DND-41 (cell line): ENCODE measurements around the gene WDR12.
A peak's percentile ranks its signal among the peaks of the same experiment; 100 is the strongest.
"Not testable (repeated sequence)": the region's sequence is repeated elsewhere in the genome, so short reads cannot be mapped to it uniquely, and the experiment has no call there.

Experiments used
- ATAC-seq: fragments of 200-7000 bp; cut with Tn5 transposase; 3 replicates; pipeline ENCODE4 v1.9.1; 2021; ENCODE audit warnings: low read depth; ENCODE audit not compliant: insufficient read depth
- DNase-seq: peaks from one replicate; pipeline ENCODE4 v3.0.0-alpha.2; 2020
- H2AFZ ChIP-seq: 2 replicates; pipeline ENCODE4 v1.6.0; 2012; ENCODE audit warnings: low read depth, low read length
- H3K27ac ChIP-seq: 2 replicates; pipeline ENCODE4 v1.5.1; 2012; ENCODE audit warnings: low read length, inconsistent platforms
- H3K27me3 ChIP-seq: fragments of 200-600 bp; sonication (generic); 2 replicates; pipeline ENCODE4 v1.6.0; 2012; ENCODE audit warnings: low read length, mild to moderate bottlenecking, inconsistent platforms; ENCODE audit not compliant: insufficient read depth, poor library complexity
- H3K36me3 ChIP-seq: 2 replicates; pipeline ENCODE4 v1.5.1; 2012; ENCODE audit warnings: low read length, inconsistent platforms; ENCODE audit not compliant: insufficient read depth
- H3K4me1 ChIP-seq: 2 replicates; pipeline ENCODE4 v1.5.1; 2012; ENCODE audit warnings: mild to moderate bottlenecking, low read length; ENCODE audit not compliant: insufficient read depth
- H3K4me2 ChIP-seq: 2 replicates; pipeline ENCODE4 v1.6.0; 2012; ENCODE audit warnings: mild to moderate bottlenecking, moderate library complexity, low read length, inconsistent platforms; ENCODE audit not compliant: insufficient read depth
- H3K4me3 ChIP-seq, 2 experiments: fragments of 200-600 bp in 1 of 2; shearing (Covaris generic) in 1 of 2; 2 replicates each; pipeline ENCODE4 v1.5.1; 2012 to 2016; ENCODE audit warnings: inconsistent platforms in 2 of 2, low read length in 2 of 2, mild to moderate bottlenecking in 2 of 2, low read depth in 1 of 2, moderate library complexity in 1 of 2
- H3K79me2 ChIP-seq: 2 replicates; pipeline ENCODE4 v1.6.0; 2012; ENCODE audit warnings: low read length, inconsistent platforms; ENCODE audit not compliant: insufficient read depth
- H3K9ac ChIP-seq: 2 replicates; pipeline ENCODE4 v1.6.0; 2012; ENCODE audit warnings: low read depth, mild to moderate bottlenecking, inconsistent platforms, low read length, moderate library complexity
- H3K9me3 ChIP-seq: 2 replicates; pipeline ENCODE4 v1.5.1; 2012; ENCODE audit warnings: low read length, moderate library complexity, mild to moderate bottlenecking, inconsistent platforms; ENCODE audit not compliant: insufficient read depth, severe bottlenecking
- H4K20me1 ChIP-seq: 2 replicates; pipeline ENCODE4 v1.6.0; 2012; ENCODE audit warnings: low read length; ENCODE audit not compliant: insufficient read depth
- EZH2 ChIP-seq: IDR thresholded peaks from 3 replicates; pipeline ENCODE4 v1.6.1; 2012; ENCODE audit warnings: borderline replicate concordance, low read depth, mild to moderate bottlenecking, moderate library complexity, low read length, inconsistent platforms; ENCODE audit not compliant: severe bottlenecking
- TF ChIP-seq, protein P1 (sequence below): IDR thresholded peaks from 2 replicates; pipeline ENCODE4 v1.5.1; 2012; ENCODE audit warnings: borderline replicate concordance, low read length, moderate library complexity, mild to moderate bottlenecking; ENCODE audit not compliant: poor library complexity, severe bottlenecking; ENCODE audit errors: extremely low read depth

Gene WDR12

DNA sequence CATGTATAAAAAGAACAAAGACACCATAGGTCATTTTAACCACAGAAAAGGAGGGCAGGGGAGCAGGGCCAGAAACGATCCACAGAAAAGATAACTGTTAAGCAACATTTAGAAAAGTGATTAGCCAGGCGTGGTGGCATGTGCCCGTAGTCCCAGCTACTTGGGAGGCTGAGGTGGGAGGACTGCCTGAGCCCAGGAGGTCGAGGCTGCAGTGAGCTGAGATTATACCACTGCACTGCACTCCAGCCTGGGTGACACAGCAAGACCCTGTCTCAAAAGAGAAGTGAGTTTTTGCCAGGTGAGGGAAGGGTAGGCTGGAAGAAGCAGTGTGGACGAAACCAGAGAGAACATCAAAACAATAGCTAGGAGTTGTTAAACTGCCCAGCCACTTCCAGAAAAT, 3.3 kb downstream of the WDR12 start:
- no peak overlapping the region for H2AFZ ChIP-seq
- H3K4me3 ChIP-seq = no peak overlapping the region
- peak overlapping the region; percentile 76; the same call in 1 of the 2 replicates for H3K4me2 ChIP-seq
- TF ChIP-seq, protein P1, sequence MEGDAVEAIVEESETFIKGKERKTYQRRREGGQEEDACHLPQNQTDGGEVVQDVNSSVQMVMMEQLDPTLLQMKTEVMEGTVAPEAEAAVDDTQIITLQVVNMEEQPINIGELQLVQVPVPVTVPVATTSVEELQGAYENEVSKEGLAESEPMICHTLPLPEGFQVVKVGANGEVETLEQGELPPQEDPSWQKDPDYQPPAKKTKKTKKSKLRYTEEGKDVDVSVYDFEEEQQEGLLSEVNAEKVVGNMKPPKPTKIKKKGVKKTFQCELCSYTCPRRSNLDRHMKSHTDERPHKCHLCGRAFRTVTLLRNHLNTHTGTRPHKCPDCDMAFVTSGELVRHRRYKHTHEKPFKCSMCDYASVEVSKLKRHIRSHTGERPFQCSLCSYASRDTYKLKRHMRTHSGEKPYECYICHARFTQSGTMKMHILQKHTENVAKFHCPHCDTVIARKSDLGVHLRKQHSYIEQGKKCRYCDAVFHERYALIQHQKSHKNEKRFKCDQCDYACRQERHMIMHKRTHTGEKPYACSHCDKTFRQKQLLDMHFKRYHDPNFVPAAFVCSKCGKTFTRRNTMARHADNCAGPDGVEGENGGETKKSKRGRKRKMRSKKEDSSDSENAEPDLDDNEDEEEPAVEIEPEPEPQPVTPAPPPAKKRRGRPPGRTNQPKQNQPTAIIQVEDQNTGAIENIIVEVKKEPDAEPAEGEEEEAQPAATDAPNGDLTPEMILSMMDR = no peak
- no peak for TF ChIP-seq EZH2
- H4K20me1 ChIP-seq = peaks cover 3% of the 10 kb centered on the region; the same call in 1 of the 2 replicates
- H3K9me3 ChIP-seq = no peaks in the 10 kb centered on the region
- H3K27ac ChIP-seq = no peak overlapping the region
- H3K79me2 ChIP-seq = peaks cover 74% of the 10 kb centered on the region
- no peak for ATAC-seq
- no peak overlapping the region for H3K9ac ChIP-seq
- no peak for DNase-seq
- H3K4me1 ChIP-seq = peaks cover 32% of the 10 kb centered on the region
- H3K36me3 ChIP-seq = peaks cover 24% of the 10 kb centered on the region
- H3K27me3 ChIP-seq = no peaks in the 10 kb centered on the region

DNA sequence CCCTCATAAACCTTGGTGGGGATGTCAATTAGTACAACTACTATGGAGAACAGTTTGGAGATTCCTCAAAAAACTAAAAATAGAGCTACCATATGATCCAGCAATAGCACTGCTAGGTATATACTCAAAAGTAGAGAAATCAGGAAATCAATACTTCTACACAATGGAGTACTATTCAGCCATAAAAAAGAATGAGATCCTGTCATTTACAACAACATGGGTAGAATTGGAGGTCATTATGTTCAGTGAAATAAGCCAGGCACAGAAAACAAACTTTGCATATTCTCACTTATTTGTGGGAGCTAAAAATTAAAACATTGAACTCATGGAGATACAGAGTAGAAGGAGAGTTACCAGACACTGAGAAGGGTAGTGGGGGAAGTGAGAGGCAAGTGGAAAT, 6.0 kb downstream of the WDR12 start:
- Histone ChIP-seq H3K36me3 (peaks cover 41% of the 10 kb centered on the region), H3K79me2 (peaks cover 64% of the 10 kb centered on the region), H3K4me1 (peaks cover 26% of the 10 kb centered on the region)
- H3K9ac ChIP-seq, H2AFZ ChIP-seq, H3K9me3 ChIP-seq, H4K20me1 ChIP-seq, H3K4me2 ChIP-seq, H3K27ac ChIP-seq, ATAC-seq, H3K27me3 ChIP-seq, DNase-seq, H3K4me3 ChIP-seq: not testable (repeated sequence)

GRCh38 chr2:202885190-202885589, 26.3 kb downstream of the WDR12 start:
- no peaks in the 10 kb centered on the region for H3K4me1 ChIP-seq
- H3K36me3 ChIP-seq = peaks cover 77% of the 10 kb centered on the region
- ATAC-seq (no peak), DNase-seq (no peak)
- H3K4me3 ChIP-seq = no peak overlapping the region
- H3K79me2 ChIP-seq = no peaks in the 10 kb centered on the region
- no peak overlapping the region for H3K4me2 ChIP-seq
- no peaks in the 10 kb centered on the region for H3K27me3 ChIP-seq
- no peak overlapping the region for H3K9ac ChIP-seq
- no peak overlapping the region for H3K27ac ChIP-seq
- TF ChIP-seq EZH2 = no peak
- TF ChIP-seq, protein P1 = no peak
- H4K20me1 ChIP-seq = no peaks in the 10 kb centered on the region
- no peaks in the 10 kb centered on the region for H3K9me3 ChIP-seq
- H2AFZ ChIP-seq = no peak overlapping the region

DNA sequence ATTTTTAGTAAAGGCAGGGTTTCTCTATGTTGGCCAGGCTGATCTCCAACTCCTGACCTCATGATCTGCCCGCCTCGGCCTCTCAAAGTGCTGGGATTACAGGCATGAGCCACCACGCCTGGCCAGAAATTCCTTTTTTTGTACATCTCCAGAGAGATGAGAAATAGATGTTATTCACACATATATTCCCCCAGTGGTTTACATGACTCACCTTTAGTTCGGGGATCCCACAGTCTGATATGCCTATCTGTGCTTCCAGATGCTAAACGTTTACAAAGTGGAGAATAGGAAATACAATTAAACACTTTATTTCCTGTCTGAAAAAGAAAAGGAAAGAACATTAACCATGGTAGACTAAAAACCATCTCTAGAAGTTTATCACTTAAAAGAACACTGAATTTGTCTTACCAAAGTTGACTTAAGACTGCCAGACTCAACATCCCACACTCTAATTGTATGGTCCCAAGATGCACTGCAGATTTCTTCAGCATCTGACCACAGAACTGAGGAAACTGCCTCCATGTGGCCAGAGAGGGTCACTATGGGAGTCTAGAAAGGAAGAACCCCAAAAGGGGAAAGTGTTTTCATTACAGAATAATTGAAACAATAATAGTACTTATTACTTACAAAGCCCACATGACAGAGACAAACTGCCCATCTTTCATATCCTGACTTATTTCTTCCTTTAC, 27.3 kb downstream of the WDR12 start:
- Histone ChIP-seq H3K27ac (no peak overlapping the region), H3K4me1 (no peaks in the 10 kb centered on the region), H3K36me3 (peaks cover 71% of the 10 kb centered on the region), H3K79me2 (no peaks in the 10 kb centered on the region), H2AFZ (no peak overlapping the region), H4K20me1 (no peaks in the 10 kb centered on the region), H3K9me3 (no peaks in the 10 kb centered on the region), H3K27me3 (no peaks in the 10 kb centered on the region), H3K9ac (no peak overlapping the region), H3K4me3 (no peak overlapping the region), H3K4me2 (no peak overlapping the region)
- DNase-seq (no peak), ATAC-seq (no peak)
- TF ChIP-seq, protein P1 = no peak
- no peak for TF ChIP-seq EZH2
